Naive B cell (primary cell): ENCODE measurements around the gene G6PD. TPM values are rescaled to one million over a fixed set of nuclear protein-coding genes. Genes with fewer than 3 reads are reported as not detected.
A peak's percentile ranks its signal among the peaks of the same experiment; 100 is the strongest.

Experiments used
- ATAC-seq, 2 donors: fragments of 150-1000 bp; cut with Tn5 transposase; 2 replicates each; pipeline ENCODE4 v1.10.0; 2021; ENCODE audit warnings: low read depth in 2 of 2, mild to moderate bottlenecking in 2 of 2, moderate library complexity in 2 of 2
- DNase-seq: peaks from one replicate; pipeline ENCODE4 v3.0.0; 2022
- H3K27ac Mint-ChIP-seq, 6 donors: one replicate each; pipeline ENCODE4 v1.8.0; 2020 to 2022; ENCODE audit warnings: mild to moderate bottlenecking in 6 of 6, mixed read lengths in 6 of 6, moderate library complexity in 5 of 6, inconsistent platforms in 2 of 6
- H3K27me3 Mint-ChIP-seq, 3 donors: one replicate each; pipeline ENCODE4 v1.8.0; 2021 to 2022; ENCODE audit warnings: mixed read lengths in 3 of 3, mild to moderate bottlenecking in 1 of 3
- H3K36me3 Mint-ChIP-seq, 2 donors: one replicate each; pipeline ENCODE4 v1.8.0; 2020 to 2022; ENCODE audit warnings: mixed read lengths in 2 of 2, inconsistent platforms in 1 of 2, mild to moderate bottlenecking in 1 of 2
- H3K4me1 Mint-ChIP-seq, 3 donors: one replicate each; pipeline ENCODE4 v1.8.0; 2020 to 2022; ENCODE audit warnings: mixed read lengths in 3 of 3, inconsistent platforms in 1 of 3, mild to moderate bottlenecking in 1 of 3, moderate library complexity in 1 of 3
- H3K4me3 Mint-ChIP-seq, 8 donors: one replicate each; pipeline ENCODE4 v1.8.0; 2020 to 2022; ENCODE audit warnings: mild to moderate bottlenecking in 8 of 8, mixed read lengths in 8 of 8, moderate library complexity in 8 of 8, inconsistent platforms in 2 of 8
- H3K9me3 Mint-ChIP-seq, 7 donors: one replicate each; pipeline ENCODE4 v1.8.0; 2020 to 2022; ENCODE audit warnings: mixed read lengths in 7 of 7, mild to moderate bottlenecking in 5 of 7, inconsistent platforms in 2 of 7, moderate library complexity in 1 of 7
- polyA plus RNA-seq, 6 donors: library from polyadenylated mRNA; unstranded; fragments of 300-500 nt; fragmentation: Illumina TruSeq; gene quantifications; one replicate each; pipeline ENCODE4 v1.2.3, GENCODE V29; 2021; ENCODE audit warnings: low read depth in 6 of 6

G6PD gene
- polyA plus RNA-seq, 6 donors from 2014 or later, result 3.3 to 6.1 (median 4.4) TPM

GRCh38 chrX:154539077-154539476, 7.6 kb downstream of the G6PD start:
- ATAC-seq (no peak), DNase-seq (no peak)
- Mint-ChIP-seq H3K4me1 (peaks cover 15 to 28% (median 24%) of the 10 kb centered on the region in 3 donors), H3K27me3 (no peaks in the 10 kb centered on the region), H3K4me3 (no peak overlapping the region), H3K9me3 (peaks cover 0 to 1% (median 0%) of the 10 kb centered on the region in 7 donors), H3K27ac (peak overlapping the region in 1 of 6 donors; percentile 29), H3K36me3 (no peaks in the 10 kb centered on the region)

GRCh38 chrX:154535892-154536291, 10.8 kb downstream of the G6PD start:
- no peaks in the 10 kb centered on the region for H3K36me3 Mint-ChIP-seq
- no peaks in the 10 kb centered on the region for H3K27me3 Mint-ChIP-seq
- H3K27ac Mint-ChIP-seq, result no peak overlapping the region
- H3K4me3 Mint-ChIP-seq, result no peak overlapping the region
- no peak for ATAC-seq
- peaks cover 0 to 1% (median 0%) of the 10 kb centered on the region in 7 donors for H3K9me3 Mint-ChIP-seq
- H3K4me1 Mint-ChIP-seq, result peaks cover 6 to 8% (median 8%) of the 10 kb centered on the region in 3 donors
- DNase-seq, result no peak

GRCh38 chrX:154534526-154535322, 11.9 kb downstream of the G6PD start:
- H3K4me3 Mint-ChIP-seq, result peak overlapping the region in 1 of 8 donors; percentile 32
- peak overlapping the region in 5 of 6 donors; percentile 54 to 84 (median 71) for H3K27ac Mint-ChIP-seq
- H3K36me3 Mint-ChIP-seq, result no peaks in the 10 kb centered on the region
- no peaks in the 10 kb centered on the region for H3K27me3 Mint-ChIP-seq
- H3K9me3 Mint-ChIP-seq, result peaks cover 0 to 1% (median 0%) of the 10 kb centered on the region in 7 donors
- peaks cover 6 to 8% (median 8%) of the 10 kb centered on the region in 3 donors for H3K4me1 Mint-ChIP-seq
- peak; percentile 97 to 98 for ATAC-seq
- peak; percentile 88 for DNase-seq

- H3K27ac Mint-ChIP-seq, result no peak overlapping the region
- no peaks in the 10 kb centered on the region for H3K36me3 Mint-ChIP-seq
- no peak overlapping the region for H3K4me3 Mint-ChIP-seq
- peaks cover 0 to under 1% (median 0%) of the 10 kb centered on the region in 7 donors for H3K9me3 Mint-ChIP-seq
- no peaks in the 10 kb centered on the region for H3K27me3 Mint-ChIP-seq
- H3K4me1 Mint-ChIP-seq, result peaks cover 6 to 8% (median 8%) of the 10 kb centered on the region in 3 donors
- no peak for ATAC-seq
- DNase-seq, result no peak
Observed at GRCh38 chrX:154532690-154533089, 14.0 kb downstream of the G6PD start.

GRCh38 chrX:154531626-154532025, 15.0 kb downstream of the G6PD start:
- H3K27ac Mint-ChIP-seq, result no peak overlapping the region
- DNase-seq (no peak), ATAC-seq (no peak)
- H3K4me3 Mint-ChIP-seq, result no peak overlapping the region
- H3K4me1 Mint-ChIP-seq, result peaks cover 13 to 18% (median 17%) of the 10 kb centered on the region in 3 donors
- no peaks in the 10 kb centered on the region for H3K36me3 Mint-ChIP-seq
- no peaks in the 10 kb centered on the region for H3K9me3 Mint-ChIP-seq
- H3K27me3 Mint-ChIP-seq, result no peaks in the 10 kb centered on the region

GRCh38 chrX:154530286-154530685, 16.4 kb downstream of the G6PD start:
- no peaks in the 10 kb centered on the region for H3K27me3 Mint-ChIP-seq
- no peaks in the 10 kb centered on the region for H3K36me3 Mint-ChIP-seq
- no peak overlapping the region for H3K4me3 Mint-ChIP-seq
- no peaks in the 10 kb centered on the region for H3K9me3 Mint-ChIP-seq
- DNase-seq, result no peak
- peak overlapping the region in 3 of 6 donors; percentile 6 to 47 (median 46) for H3K27ac Mint-ChIP-seq
- no peak for ATAC-seq
- peaks cover 17 to 20% (median 17%) of the 10 kb centered on the region in 3 donors for H3K4me1 Mint-ChIP-seq

GRCh38 chrX:154529206-154529612, 17.4 kb downstream of the G6PD start:
- Mint-ChIP-seq H3K27ac (peak overlapping the region in 1 of 6 donors; percentile 44), H3K36me3 (no peaks in the 10 kb centered on the region), H3K9me3 (no peaks in the 10 kb centered on the region), H3K4me3 (no peak overlapping the region), H3K27me3 (no peaks in the 10 kb centered on the region), H3K4me1 (peaks cover 9 to 12% (median 10%) of the 10 kb centered on the region in 3 donors)
- DNase-seq, result no peak
- no peak for ATAC-seq

GRCh38 chrX:154526901-154527675, 19.6 kb downstream of the G6PD start:
- peak overlapping the region; percentile 8 to 84 (median 69) for H3K4me3 Mint-ChIP-seq
- DNase-seq (peak; percentile 49), ATAC-seq (peak; percentile 84 to 88)
- H3K27ac Mint-ChIP-seq, result peak overlapping the region; percentile 22 to 84 (median 72)
- no peaks in the 10 kb centered on the region for H3K36me3 Mint-ChIP-seq
- H3K9me3 Mint-ChIP-seq, result no peaks in the 10 kb centered on the region
- no peaks in the 10 kb centered on the region for H3K27me3 Mint-ChIP-seq
- peaks cover 9 to 11% (median 10%) of the 10 kb centered on the region in 3 donors for H3K4me1 Mint-ChIP-seq

- H3K27ac Mint-ChIP-seq, result peak overlapping the region in 2 of 6 donors; percentile 72 to 82
- H3K4me1 Mint-ChIP-seq, result peaks cover 9 to 11% (median 10%) of the 10 kb centered on the region in 3 donors
- DNase-seq (no peak), ATAC-seq (no peak)
- no peaks in the 10 kb centered on the region for H3K36me3 Mint-ChIP-seq
- no peaks in the 10 kb centered on the region for H3K27me3 Mint-ChIP-seq
- H3K9me3 Mint-ChIP-seq, result no peaks in the 10 kb centered on the region
- H3K4me3 Mint-ChIP-seq, result no peak overlapping the region
Observed at GRCh38 chrX:154525606-154526490, 20.8 kb downstream of the G6PD start.

- peaks cover 8 to 15% (median 12%) of the 10 kb centered on the region in 3 donors for H3K4me1 Mint-ChIP-seq
- H3K4me3 Mint-ChIP-seq, result no peak overlapping the region
- H3K27ac Mint-ChIP-seq, result no peak overlapping the region
- H3K9me3 Mint-ChIP-seq, result peaks cover 0 to 4% (median 0%) of the 10 kb centered on the region in 7 donors
- no peak for DNase-seq
- no peak for ATAC-seq
- no peaks in the 10 kb centered on the region for H3K36me3 Mint-ChIP-seq
- no peaks in the 10 kb centered on the region for H3K27me3 Mint-ChIP-seq
Observed at GRCh38 chrX:154519389-154519788, 27.3 kb downstream of the G6PD start.

GRCh38 chrX:154517101-154517781, 29.4 kb downstream of the G6PD start:
- peak overlapping the region in 2 of 6 donors; percentile 59 to 89 for H3K27ac Mint-ChIP-seq
- H3K9me3 Mint-ChIP-seq, result peaks cover 0 to 4% (median 0%) of the 10 kb centered on the region in 7 donors
- ATAC-seq, result no peak
- no peaks in the 10 kb centered on the region for H3K27me3 Mint-ChIP-seq
- H3K4me3 Mint-ChIP-seq, result peak overlapping the region in 7 of 8 donors; percentile 15 to 87 (median 53)
- peaks cover 15 to 21% (median 19%) of the 10 kb centered on the region in 3 donors for H3K4me1 Mint-ChIP-seq
- H3K36me3 Mint-ChIP-seq, result no peaks in the 10 kb centered on the region
- no peak for DNase-seq

- DNase-seq, result no peak
- Mint-ChIP-seq H3K27ac (peak overlapping the region; percentile 16 to 94 (median 80)), H3K4me3 (peak overlapping the region; percentile 81 to 93 (median 86)), H3K9me3 (peaks cover 0 to 4% (median 0%) of the 10 kb centered on the region in 7 donors), H3K27me3 (no peaks in the 10 kb centered on the region), H3K4me1 (peaks cover 15 to 21% (median 19%) of the 10 kb centered on the region in 3 donors), H3K36me3 (no peaks in the 10 kb centered on the region)
- peak; percentile 20 to 27 for ATAC-seq
Observed at GRCh38 chrX:154516656-154517100, 30.0 kb downstream of the G6PD start.
